Hypothalamus (tissue), 51 donors: Measurements from ENCODE around the gene YKT6.

Experiments
- DNase-seq, 51 donors: peaks; one replicate each; lab custom pipeline; 2025; lab: John Stamatoyannopoulos, UW

YKT6 gene

DNA sequence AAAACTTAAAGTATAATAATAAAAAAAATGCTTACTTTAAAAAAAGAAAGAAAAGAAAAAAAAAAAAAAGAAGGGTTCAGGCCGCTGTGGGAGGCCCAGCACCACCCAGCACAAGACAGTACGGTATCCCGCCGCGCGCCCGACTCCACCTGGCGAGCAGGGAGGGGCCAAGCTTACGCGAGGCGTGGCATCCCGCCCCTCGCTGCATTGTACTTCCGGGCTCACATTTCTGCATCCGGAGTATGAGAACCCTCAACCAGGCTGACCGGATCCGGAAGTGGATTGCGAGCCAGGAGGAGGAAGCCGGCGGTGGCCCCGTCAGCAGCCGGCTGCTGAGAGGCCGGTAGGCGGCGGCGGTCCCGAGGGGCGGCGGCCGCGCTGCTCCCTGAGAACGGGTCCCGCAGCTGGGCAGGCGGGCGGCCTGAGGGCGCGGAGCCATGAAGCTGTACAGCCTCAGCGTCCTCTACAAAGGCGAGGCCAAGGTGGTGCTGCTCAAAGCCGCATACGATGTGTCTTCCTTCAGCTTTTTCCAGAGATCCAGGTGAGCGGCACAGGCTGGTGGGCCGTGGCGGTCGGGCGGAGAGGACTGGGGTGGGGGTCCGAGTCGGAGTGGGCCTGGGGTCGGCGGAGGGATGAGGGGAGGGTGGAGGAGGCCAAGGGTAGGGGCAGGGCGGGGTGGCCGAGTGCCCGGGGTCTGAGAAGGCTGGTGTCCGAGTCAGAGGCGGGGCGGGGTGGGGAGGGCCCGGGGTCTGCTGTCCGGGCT lies at the start of gene YKT6:
Gene YKT6, plus strand, starts transcription at position 280 of the 763 bp plus-strand sequence. Its CDS starts 158 bp downstream, at position 438.
- DNase-seq, result peak; percentile 22 to 95 (median 87)

DNA sequence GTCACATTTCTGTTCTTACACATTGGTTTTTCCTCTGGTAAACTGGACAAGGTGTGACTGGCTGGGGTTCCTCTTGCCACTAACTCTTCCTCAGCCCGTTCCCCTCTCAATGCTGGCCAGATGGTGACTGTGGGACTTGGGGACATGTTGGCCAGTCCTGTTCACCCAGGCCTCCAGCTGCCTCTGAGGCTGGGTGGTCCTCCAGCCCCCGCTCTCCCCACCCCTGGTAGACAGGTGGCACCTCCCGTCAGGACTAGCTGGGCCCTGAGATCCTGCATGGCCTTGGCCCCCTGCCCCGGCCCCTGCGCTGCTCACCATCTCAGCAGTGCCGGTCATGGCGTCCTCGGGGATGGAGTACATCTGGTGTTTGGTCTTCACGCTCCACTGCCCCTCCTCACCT lies 48.8 kb upstream of the YKT6 start:
- DNase-seq, result no peak

GRCh38 chr7:44152971-44153947 lies 47.5 kb upstream of the YKT6 start:
- DNase-seq, result no peak

DNA sequence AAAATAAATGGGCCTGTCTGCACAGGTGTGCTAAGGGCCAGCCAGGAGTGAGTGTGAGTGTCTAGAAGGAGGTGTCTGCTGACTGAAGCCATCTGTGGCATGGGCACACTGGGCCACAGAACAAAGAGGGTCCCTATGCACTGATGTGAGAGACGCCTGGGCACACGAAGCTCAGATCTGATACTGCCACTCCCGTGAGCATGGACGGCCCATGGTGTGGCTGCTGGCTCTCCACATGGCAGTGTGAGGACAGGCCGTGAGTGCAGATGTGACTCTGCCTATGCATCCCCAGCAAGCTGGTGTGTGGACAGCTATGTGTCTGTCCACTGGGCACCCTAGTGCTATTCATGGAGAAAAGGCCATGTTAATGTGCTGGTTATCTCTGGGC lies 46.8 kb upstream of the YKT6 start:
- DNase-seq, result no peak

GRCh38 chr7:44154703-44155102 lies 46.1 kb upstream of the YKT6 start:
- no peak for DNase-seq

DNA sequence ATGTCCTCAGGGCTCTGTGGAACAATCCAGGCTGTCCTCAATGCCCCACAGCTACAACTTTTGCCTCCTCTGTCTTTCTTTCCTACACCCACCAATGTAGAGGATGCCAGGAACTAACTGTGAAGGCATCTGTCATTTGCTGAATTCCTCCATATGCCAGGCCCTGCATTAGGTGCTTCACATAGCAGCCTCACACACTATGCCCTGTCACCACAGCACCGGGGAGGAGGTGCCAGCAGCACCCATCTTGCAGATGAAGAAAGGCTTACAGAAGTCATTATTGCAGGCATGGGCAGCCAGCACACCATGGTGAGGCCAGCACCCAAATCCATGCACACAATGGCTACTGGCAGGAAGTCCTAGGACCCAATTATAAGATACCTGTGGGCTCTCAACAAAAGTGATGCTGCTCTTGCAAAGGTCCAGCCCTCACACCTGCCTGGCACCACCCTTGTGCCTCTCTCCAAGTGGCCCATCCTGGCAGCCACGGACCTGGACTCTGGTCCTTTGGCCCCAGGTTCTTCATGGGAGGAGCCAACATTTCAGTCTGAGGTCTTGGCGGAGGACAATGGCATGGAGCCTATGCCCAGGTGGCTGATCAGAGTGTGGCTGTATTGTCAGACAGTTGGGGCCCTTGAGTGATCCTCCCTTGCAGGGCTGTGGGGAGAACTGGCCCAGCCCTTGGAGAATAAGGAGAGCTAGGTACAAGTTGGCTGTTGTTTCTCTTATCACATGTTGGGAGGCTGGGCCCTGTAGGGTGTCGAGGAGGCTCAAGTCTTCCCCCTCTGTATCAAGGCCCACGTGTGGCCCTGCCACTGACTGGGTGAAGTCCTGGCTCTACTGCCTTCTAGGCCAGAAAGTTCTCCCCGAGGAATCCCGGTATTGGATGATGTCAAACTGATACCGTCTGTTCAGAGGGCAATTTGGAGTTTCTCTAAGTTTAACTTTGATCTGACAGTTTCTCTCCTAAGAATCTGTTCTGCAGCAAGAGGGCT lies 45.3 kb upstream of the YKT6 start:
- DNase-seq, result no peak

DNA sequence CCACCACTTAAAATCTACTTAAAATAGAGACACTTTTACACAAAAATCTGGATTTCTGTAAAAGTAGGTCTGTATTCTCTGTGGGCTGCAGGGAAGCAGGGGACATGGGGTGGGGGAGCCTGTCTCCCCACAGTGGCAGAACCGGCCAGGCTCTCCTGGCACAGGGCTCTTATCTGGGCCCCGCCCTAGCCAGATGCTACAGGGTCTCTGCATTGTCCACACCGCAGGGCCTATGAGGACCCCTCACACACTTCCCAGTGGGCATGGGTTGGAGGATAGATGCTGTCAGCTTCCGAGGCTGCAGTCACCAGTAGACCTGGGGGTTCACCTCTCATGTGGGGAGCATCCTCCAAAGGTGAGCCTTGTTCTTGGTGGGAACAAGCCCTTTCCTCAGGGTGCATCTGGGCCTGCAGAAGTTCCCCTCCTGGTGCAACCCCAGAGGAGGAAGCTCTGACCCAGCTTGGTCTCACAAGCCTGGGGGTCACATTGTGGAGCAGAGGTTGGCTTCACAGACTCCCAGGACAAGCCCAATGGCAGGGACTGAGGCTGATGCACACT lies 44.2 kb upstream of the YKT6 start:
- DNase-seq, result no peak

DNA sequence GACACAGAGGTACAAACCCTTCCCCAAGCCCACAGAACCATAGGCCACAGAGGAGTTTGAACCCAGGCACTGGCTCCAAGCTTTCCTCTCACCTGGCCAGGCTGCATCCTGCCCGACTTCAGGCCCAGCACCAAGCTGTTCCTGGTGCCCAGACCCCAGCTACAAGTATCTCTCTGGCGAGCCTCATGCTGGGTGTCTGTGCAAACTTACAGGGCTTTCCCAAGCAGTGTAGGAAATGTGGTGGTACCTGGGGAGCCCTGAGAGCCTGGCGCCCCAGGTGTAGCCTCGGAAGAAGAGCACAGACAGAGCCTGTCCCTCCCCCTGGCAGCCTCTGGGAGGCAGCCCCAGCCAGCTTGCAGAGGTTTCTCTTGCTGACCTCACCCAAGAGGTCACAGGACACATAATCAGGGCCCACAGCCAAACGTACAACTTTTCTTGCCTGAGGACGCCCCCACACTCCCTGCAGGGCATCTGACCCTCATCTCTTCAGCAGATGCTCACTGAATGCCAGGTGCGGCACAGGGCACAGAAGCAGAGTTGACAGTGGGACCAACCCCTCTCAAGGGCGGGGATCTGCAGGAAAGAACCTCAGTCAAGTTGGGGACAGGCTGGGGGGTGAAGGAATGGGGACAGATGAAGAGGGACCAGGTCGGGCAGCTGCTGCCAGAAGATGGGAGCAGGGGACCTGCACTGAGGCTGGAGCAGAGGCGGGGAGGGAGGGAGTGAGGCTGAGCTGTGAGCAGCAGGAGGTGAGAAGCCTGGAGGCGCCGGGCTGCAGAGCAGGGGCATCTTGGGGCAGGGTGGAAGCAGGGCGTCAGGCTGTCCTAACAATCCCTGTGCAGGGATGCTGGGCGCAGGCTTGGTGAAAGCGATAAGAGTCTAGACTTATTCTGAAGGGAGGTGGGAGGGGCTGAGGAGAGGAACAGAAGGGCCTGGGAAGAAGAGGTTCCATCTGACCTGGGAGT lies 43.4 kb upstream of the YKT6 start:
- DNase-seq, result no peak

DNA sequence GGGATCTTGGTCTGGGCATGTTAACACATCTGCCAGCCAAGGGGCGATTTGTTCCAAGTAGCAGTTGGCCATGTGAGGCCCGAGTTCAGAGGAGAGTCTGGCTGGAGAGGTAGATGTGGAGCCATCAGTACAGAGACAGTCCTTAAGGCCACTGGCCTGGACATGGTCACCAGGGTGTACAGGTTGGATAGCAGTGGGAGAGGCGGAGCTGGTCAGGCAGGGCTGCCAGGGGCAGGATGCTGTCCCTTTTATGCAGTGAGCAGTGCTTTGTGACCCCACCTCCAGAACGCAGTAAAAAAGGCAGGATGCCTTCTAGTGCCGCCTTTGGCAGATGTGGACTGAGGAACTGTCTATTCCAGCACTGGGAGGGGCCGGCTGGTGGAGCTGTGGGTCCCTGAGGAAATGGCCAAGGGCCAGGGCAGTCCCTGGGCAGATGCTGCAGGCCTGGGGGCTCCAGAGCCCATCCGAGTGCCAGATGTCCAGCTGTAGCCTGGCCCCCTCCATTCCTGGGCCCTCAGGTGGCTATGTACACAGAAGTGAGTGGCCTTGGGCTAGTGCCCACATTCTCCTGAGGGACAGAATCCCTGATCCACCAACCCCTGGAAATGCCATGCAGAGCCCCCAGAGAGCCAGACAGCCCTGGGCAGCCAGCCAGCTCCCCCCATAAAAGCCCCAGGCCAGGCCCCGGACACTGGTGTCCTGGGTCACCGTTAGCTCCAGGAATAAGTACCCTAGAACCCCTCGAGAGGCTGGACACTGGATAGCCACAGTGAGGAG lies 42.5 kb upstream of the YKT6 start:
- DNase-seq, result no peak

- peak in 25 of 51 donors; percentile 12 to 68 (median 43) for DNase-seq
Measured at GRCh38 chr7:44158873-44159631, 41.7 kb upstream of the YKT6 start.

DNA sequence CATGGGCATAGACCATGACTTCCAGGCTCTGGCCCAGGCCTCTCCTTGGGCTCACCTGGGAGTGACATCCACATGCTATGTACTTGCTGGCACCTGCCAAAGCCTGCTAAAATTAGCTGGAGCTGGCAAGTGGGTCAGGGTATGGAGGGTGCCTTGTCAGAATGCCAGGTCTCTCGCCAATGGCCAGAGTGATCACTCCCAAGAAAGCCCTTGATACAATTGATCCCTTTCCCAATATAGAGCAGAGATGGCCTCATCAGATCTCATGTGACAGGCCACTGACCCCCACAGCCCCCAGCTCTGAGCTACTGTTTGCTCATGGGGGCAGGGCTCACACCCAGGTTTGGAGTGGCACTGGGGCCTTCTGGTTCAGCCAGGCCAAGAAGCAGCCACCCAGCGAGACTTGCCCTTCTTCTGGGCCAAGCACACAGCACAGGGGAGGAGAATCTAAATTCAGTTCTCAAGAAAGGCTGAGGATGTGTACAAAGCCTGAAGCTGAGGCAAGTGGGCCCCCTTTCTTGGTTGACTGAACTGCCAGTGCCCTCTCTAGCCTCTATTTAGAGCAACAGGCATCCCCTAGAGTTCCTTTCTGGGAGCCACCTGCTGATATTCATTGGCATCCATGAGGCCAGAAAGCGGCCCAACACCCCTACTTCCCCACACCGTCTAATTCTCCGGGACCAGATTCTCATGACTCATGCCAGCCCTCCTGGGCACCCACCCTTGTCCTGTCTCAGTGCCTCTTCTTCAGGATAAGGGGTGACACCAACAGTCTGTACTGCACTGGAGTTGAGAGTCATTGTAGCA lies 40.8 kb upstream of the YKT6 start:
- no peak for DNase-seq

GRCh38 chr7:44161371-44161770 lies 39.4 kb upstream of the YKT6 start:
- no peak for DNase-seq

DNA sequence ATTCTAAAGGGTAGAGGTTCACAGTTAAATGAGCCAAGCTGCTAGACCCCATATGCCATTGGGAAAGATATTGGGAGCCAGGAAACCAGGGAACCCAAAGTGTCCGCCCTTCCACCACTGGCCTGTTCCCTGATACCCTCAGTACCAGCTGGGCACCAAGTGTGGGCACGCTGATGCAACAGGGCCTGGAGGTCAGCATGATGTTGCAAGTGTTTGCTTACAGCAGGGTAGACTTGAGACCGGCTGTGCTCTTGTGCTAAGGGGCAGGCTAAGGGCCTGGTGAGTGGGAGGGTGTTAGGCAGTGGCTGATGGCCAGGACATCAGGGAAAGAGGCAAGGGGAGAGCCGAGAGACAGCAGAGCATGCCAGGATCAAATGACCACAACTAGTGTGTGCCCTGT lies 38.6 kb upstream of the YKT6 start:
- DNase-seq, result no peak

- DNase-seq, result no peak
Measured at GRCh38 chr7:44162785-44163395, 37.9 kb upstream of the YKT6 start.

DNA sequence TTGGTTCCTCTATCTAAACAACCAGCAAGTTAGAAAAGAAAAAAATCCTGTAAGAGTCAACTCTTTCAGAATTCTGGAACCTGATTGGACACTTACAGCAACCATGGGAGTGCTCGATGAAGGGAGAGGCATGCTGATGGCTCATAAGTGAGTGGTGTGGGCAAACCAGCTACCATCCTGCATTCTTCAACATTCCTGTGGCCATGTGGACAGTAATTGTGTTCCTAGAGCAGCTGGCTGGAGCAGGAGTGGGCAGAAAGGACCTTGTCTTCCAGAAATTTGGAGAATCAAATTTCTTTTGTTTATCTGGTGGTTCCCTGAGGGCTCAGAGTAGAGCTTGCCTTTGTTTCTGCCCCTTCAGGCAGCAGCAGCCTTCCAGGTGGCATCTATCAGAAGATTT lies 37.2 kb upstream of the YKT6 start:
- no peak for DNase-seq

GRCh38 chr7:44167920-44168319 lies 32.9 kb upstream of the YKT6 start:
- DNase-seq, result no peak
